ENCODE data around the gene SP140. TPM values are rescaled to one million over a fixed set of nuclear protein-coding genes. Genes with fewer than 3 reads are reported as not detected.

The SP140 gene
- total RNA-seq, 3 donors from 2014 or later, result 3.1 to 4.9 (median 3.7) TPM

GRCh38 chr2:230324503-230324902, 99.0 kb downstream of the SP140 start:
- no peak for TF ChIP-seq CTCF (IDR thresholded peaks at IDR 0.05)
- H3K4me1 ChIP-seq (ENCODE audit: low read depth), result peaks cover 13% of the 10 kb centered on the region
- H3K9me3 ChIP-seq, result no peaks in the 10 kb centered on the region
- DNase-seq, result no peak
- no peak for ATAC-seq
- H3K36me3 ChIP-seq (ENCODE audit: low read depth), result no peaks in the 10 kb centered on the region
- intact Hi-C loops (cut with DNase I, micrococcal nuclease), result no loop called here
- H3K4me3 ChIP-seq, result no peak overlapping the region

DNA sequence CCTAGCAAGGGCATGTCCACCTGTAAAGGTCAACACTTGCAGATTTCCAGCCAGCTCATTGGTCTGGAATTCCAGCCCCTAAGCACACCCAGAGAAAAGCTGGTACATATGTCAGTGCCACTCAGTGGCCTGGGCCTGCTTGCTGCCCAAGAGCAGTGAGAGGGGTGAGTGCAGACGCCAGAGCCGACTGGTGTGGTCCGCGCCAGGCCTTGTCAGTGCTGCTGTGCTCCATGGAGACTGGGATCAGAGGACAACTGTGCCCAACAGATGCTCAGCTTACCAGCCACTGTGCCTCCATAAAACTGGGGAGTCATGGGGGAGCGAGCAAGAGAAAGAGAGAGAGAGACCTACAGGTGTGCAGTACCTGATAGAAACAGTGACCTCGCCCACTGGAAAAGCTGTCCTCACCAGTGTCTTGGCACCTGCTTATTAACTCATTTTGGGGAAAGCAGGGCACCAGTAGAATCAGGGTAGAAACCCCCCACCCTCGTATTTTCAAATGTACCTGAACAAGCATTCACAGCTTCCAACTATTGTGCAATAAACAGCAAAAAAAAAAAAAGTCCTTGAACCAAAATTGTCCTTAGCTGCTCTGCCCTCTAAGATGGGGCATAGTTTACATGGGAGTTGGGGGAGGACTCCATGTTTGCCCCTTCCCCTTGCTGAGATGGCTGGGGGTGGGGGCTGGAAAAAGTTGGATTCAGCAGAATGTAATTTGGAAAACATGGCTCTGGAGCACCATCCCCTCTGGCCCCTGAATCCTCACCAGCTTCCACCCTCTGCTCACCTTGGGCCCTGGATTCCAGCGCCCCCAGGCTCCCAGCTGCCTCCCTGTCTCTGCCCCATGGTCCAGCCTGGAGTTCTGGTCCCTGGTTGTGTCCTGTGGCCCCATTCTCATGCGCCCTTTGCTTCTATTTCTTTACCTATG, 100.0 kb downstream of the SP140 start:
- TF ChIP-seq CTCF (IDR thresholded peaks at IDR 0.05), result no peak
- intact Hi-C loops (cut with DNase I, micrococcal nuclease), result no loop called here
- no peak for DNase-seq
- peaks cover 13% of the 10 kb centered on the region for H3K4me1 ChIP-seq (ENCODE audit: low read depth)
- ATAC-seq, result no peak
- H3K4me3 ChIP-seq, result no peak overlapping the region
- no peaks in the 10 kb centered on the region for H3K9me3 ChIP-seq
- H3K36me3 ChIP-seq (ENCODE audit: low read depth), result no peaks in the 10 kb centered on the region

DNA sequence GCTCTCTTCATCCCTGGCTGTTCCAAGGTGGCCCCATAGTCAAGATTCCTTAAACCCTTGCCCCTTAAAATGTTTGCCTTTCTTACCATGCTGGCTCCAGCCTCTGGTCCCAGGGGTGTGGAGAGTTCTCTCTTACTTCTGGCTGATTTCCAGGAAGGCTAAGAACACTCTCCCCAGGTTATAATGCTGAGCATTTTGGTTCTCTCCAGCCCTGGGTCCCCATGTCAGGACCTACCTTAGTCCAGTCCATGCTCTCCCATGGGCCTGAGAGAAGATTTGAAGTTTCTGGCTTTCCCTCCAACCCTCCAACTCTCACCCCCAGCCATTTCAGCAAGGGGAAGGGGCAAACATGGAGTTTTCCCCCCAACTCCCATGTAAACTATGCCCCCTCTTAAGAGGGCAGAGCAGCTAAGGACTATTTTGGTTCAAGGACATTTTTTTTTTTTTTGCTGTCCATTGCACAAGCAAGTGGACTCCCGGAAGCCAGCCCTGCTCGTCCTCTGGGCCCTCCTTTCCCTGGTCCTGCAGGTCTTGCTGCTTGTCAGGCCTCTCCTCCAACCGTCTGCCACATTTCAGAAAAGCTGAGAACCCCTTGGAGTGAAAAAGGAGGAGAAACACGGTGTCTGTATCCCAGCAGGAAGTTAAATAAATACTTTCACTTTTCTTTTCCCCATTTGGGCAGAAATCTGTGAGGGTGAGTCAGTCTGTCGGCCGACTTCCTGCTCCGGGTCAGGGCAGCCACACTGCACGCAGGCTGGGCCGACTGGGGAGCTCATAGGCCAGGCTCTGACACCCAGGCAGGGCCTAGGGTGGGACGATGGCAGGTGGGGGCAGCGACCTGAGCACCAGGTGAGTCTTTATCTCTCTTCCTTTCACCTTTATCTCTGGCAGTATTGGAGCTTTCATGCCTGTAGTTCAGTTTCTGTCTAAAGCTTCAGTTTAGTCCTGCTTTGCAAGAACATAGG, 101.2 kb downstream of the SP140 start, which contains the start of gene SP140L:
SP140L (plus strand) TSS at position 741 of the 965 bp plus-strand sequence; CDS start at position 818, 77 bp downstream.
- TF ChIP-seq CTCF (IDR thresholded peaks at IDR 0.05), result no peak
- peak; percentile 98 for ATAC-seq
- intact Hi-C loops (cut with DNase I, micrococcal nuclease), result no loop called here
- DNase-seq, result peak; percentile 82 to 94 (median 88)
- peak within 1 kb of the TSS; percentile 4 for H3K4me3 ChIP-seq
- peaks cover 13% of the 10 kb centered on the region for H3K4me1 ChIP-seq (ENCODE audit: low read depth)
- H3K9me3 ChIP-seq, result no peaks in the 10 kb centered on the region
- H3K36me3 ChIP-seq (ENCODE audit: low read depth), result no peaks in the 10 kb centered on the region

DNA sequence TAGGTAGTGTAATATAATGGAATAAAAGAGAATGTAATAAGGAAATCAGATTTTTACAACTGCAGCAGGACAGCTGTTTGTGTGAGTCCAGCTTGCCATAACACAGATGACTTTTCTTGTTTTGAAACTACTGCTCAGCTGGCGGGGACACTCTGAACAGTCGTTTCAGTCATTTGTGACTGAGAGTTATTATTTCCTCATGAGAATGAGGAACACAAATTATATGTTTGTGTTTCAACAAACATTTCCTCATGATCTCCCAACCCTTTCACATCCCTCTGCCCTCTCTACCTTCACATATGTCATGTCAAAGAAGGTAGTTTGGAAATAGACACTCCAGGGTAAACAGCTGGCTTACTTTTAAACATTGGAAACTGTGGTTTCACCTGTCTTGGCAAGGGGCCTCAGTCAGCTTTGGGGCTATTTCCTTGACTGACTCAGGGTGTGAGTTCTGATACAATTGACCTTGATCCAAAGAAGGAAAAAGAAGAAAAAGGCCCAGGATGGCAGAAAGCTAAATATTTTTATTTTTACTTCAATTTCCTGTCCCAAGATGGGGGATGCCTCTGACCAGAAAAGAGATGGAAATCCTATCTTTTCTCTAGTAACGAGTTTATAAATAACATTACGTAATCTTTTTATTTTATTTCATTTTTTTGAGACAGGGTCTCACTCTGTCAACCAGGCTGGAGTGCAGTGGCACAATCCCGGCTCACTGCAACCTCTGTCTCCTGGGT, 102.0 kb downstream of the SP140 start:
- intact Hi-C loops (cut with DNase I, micrococcal nuclease), result no loop called here
- peak; percentile 81 for ATAC-seq
- DNase-seq, result peak in 1 of 3 donors; percentile 53

More for the DNA sequence above, 102.0 kb downstream of the SP140 start:
- no peak for TF ChIP-seq CTCF (IDR thresholded peaks at IDR 0.05)
- Histone ChIP-seq H3K36me3 (ENCODE audit: low read depth) (no peaks in the 10 kb centered on the region), H3K4me3 (peak overlapping the region; percentile 4), H3K9me3 (no peaks in the 10 kb centered on the region), H3K4me1 (ENCODE audit: low read depth) (peaks cover 13% of the 10 kb centered on the region)
